GM12878 (cell line): Measurements from ENCODE around the gene CTNNA1. TPM values are rescaled to one million over a fixed set of nuclear protein-coding genes. Genes with fewer than 3 reads are reported as not detected.

Experiments
- ATAC-seq: fragments of 200-7000 bp; cut with Tn5 transposase; 3 replicates; pipeline ENCODE4 v1.9.1; 2020; ENCODE audit warnings: mild to moderate bottlenecking, moderate library complexity
- BruUV-seq: library from RNA; stranded (reverse); fragments of 400-500 nt; replicated peaks from 2 replicates; lab custom pipeline; 2021; lab: Mats Ljungman, UMichigan
- CTCF ChIA-PET: fragments of 300-600 bp; sonication (Branson Sonifier 250); formaldehyde crosslinking; extraction: SDS; loops from one replicate; lab custom pipeline; 2021; ENCODE audit warnings: inconsistent platforms; lab: Yijun Ruan, JAX
- POLR2A ChIA-PET: fragments of 350-600 bp; formaldehyde crosslinking; extraction: SDS; loops from one replicate; lab custom pipeline; 2021; ENCODE audit warnings: inconsistent platforms; lab: Charles Lee
- RAD21 ChIA-PET: fragments of 300-600 bp; sonication (Branson Sonifier 250); formaldehyde crosslinking; loops from one replicate; lab custom pipeline; 2023; ENCODE audit warnings: antibody characterized with exemption; ENCODE audit not compliant: unreplicated experiment; lab: Charles Lee
- SMC1A ChIA-PET: fragments of 300-600 bp; sonication (Branson Sonifier 250); formaldehyde crosslinking; loops from one replicate; lab custom pipeline; 2023; ENCODE audit not compliant: unreplicated experiment, uncharacterized antibody; lab: Charles Lee
- DNase-seq: peaks from one replicate; pipeline ENCODE4 v3.0.0-alpha.2; 2011; ENCODE audit warnings: low read depth, low spot score
- FAIRE-seq: peaks from 3 replicates; lab custom pipeline; 2011; peaks lifted over from hg19 to GRCh38; lab: Jason Lieb, UNC
- H2AFZ ChIP-seq: 2 replicates; pipeline ENCODE4 v1.6.0; 2011; ENCODE audit warnings: low read depth, low read length, control low read depth; ENCODE audit not compliant: control insufficient read depth
- H3K27ac ChIP-seq: 2 replicates; pipeline ENCODE4 v1.5.1; 2011; ENCODE audit warnings: control low read depth; ENCODE audit not compliant: control insufficient read depth, insufficient read depth
- H3K27me3 ChIP-seq, 2 experiments: replicated peaks in 1 of 2; 2 replicates each; pipeline versions ENCODE4 v1.6.0 to v1.6.1; 2011; ENCODE audit warnings: low read length in 1 of 2; ENCODE audit not compliant: control insufficient read depth in 2 of 2, insufficient read depth in 2 of 2
- H3K36me3 ChIP-seq, 2 experiments: 2 replicates each; pipeline ENCODE4 v1.5.1; 2011; ENCODE audit warnings: low read length in 1 of 2; ENCODE audit not compliant: control insufficient read depth in 2 of 2, insufficient read depth in 2 of 2
- H3K4me1 ChIP-seq: 2 replicates; pipeline ENCODE4 v1.6.1; 2011; ENCODE audit warnings: mild to moderate bottlenecking, low read length, moderate library complexity, mixed read lengths; ENCODE audit not compliant: control insufficient read depth, insufficient read depth
- H3K4me2 ChIP-seq: 2 replicates; pipeline ENCODE4 v1.6.0; 2011; ENCODE audit warnings: control low read depth; ENCODE audit not compliant: control insufficient read depth, insufficient read depth
- H3K4me3 ChIP-seq: fragments of 200-600 bp; sonication (generic); 2 replicates; pipeline ENCODE4 v1.5.1; 2016
- H3K79me2 ChIP-seq: 2 replicates; pipeline ENCODE4 v1.6.0; 2011; ENCODE audit warnings: low read length; ENCODE audit not compliant: control insufficient read depth, insufficient read depth
- H3K9ac ChIP-seq: 2 replicates; pipeline ENCODE4 v1.8.0; 2011; ENCODE audit warnings: low read length, control low read depth, mixed read lengths; ENCODE audit not compliant: control insufficient read depth, insufficient read depth
- H3K9me3 ChIP-seq: replicated peaks from 3 replicates; pipeline ENCODE4 v1.5.1; 2011; ENCODE audit warnings: mild to moderate bottlenecking, low read length; ENCODE audit not compliant: control insufficient read depth, insufficient read depth
- H4K20me1 ChIP-seq: 2 replicates; pipeline ENCODE4 v1.6.0; 2011; ENCODE audit not compliant: control insufficient read depth, insufficient read depth
- BCL11A ChIP-seq: IDR thresholded peaks from 2 replicates; pipeline ENCODE4 v1.6.1; 2011; ENCODE audit warnings: low read depth, low read length
- KDM1A ChIP-seq: fragments of 200-600 bp; sonication (generic); IDR thresholded peaks from 2 replicates; pipeline ENCODE4 v1.6.1; 2016; ENCODE audit warnings: borderline replicate concordance
- LARP7 ChIP-seq: fragments of 450-650 bp; IDR thresholded peaks from 2 replicates; pipeline ENCODE4 v1.6.1; 2017; ENCODE audit warnings: mild to moderate bottlenecking
- MEF2A ChIP-seq: IDR thresholded peaks from 2 replicates; pipeline ENCODE4 v1.6.1; 2011; ENCODE audit warnings: low read depth, mild to moderate bottlenecking, low read length, moderate library complexity; ENCODE audit not compliant: insufficient read depth
- NFXL1 ChIP-seq: fragments of 450-650 bp; IDR thresholded peaks from 2 replicates; pipeline ENCODE4 v1.6.1; 2017; ENCODE audit warnings: antibody characterized with exemption, mild to moderate bottlenecking, borderline replicate concordance
- PAX8 ChIP-seq: fragments of 450-650 bp; IDR thresholded peaks from 2 replicates; pipeline ENCODE4 v1.6.1; 2017; ENCODE audit warnings: mild to moderate bottlenecking, moderate library complexity
- POLR2A ChIP-seq: IDR thresholded peaks from 2 replicates; pipeline ENCODE4 v1.6.1; 2011; ENCODE audit warnings: low read depth, mild to moderate bottlenecking, low read length
- SREBF1 ChIP-seq: IDR thresholded peaks from 2 replicates; pipeline ENCODE4 v1.6.1; 2012; ENCODE audit warnings: mild to moderate bottlenecking, low read length
- SUZ12 ChIP-seq: fragments of 200-600 bp; sonication (generic); IDR thresholded peaks from one replicate; pipeline ENCODE4 v1.6.1; 2018; ENCODE audit warnings: antibody characterized with exemption, mild to moderate bottlenecking; ENCODE audit not compliant: unreplicated experiment
- ZNF274 ChIP-seq: IDR thresholded peaks from one replicate; pipeline ENCODE4 v1.8.0; 2011; ENCODE audit not compliant: insufficient read length, insufficient read depth
- WGBS: methylation state at CpG from one replicate; pipeline ENCODE4 v1.1.6; 2016; ENCODE audit warnings: low lambda C conversion rate; ENCODE audit not compliant: insufficient replicate concordance, insufficient coverage; ENCODE audit errors: missing lambda C conversion rate; 5-methylcytosine and 5-hydroxymethylcytosine counted together
- in situ Hi-C: fragments of 300-500 bp; cut with MboI; formaldehyde crosslinking; loops from 9 replicates; pipeline ENCODE4 v1.14.3; 2018; ENCODE audit warnings: mixed read lengths
- intact Hi-C: fragments of 100-400 bp; cut with micrococcal nuclease; formaldehyde crosslinking; loops from one replicate; pipeline ENCODE4 v1.14.2; 2022; ENCODE audit not compliant: unreplicated experiment
- polyA plus RNA-seq, 11 experiments: library from polyadenylated mRNA; depleted of rRNA in 4 of 11; unstranded in 6 of 11; stranded (reverse) in 5 of 11; fragments of >200 nt; fragmentation: Nextera tagmentation in 4 of 11; fragmentation: Illumina TruSeq in 1 of 11; extraction: Ambion mirVana in 4 of 11; extraction: Trizol in 1 of 11; gene quantifications; 1 replicate in 1 of 11; 2 replicates in 10 of 11; pipeline versions ENCODE4 v1.2.1 to v1.2.3, GENCODE V29; 2011 to 2016; ENCODE audit warnings: inconsistent platforms in 2 of 11, missing spikeins in 2 of 11, low read depth in 1 of 11
- total RNA-seq, 4 experiments: library from RNA; depleted of rRNA in 3 of 4; stranded (reverse); fragments of >200 nt in 3 of 4; fragmentation: Illumina TruSeq in 1 of 4; extraction: Trizol in 1 of 4; gene quantifications; 2 replicates each; pipeline versions ENCODE4 v1.2.1 to v1.2.3, GENCODE V29; 2013 to 2021
- TF ChIP-seq, protein P1 (sequence below): IDR thresholded peaks from 2 replicates; pipeline ENCODE4 v1.6.1; 2012; ENCODE audit warnings: low read depth, low read length, improper control_type of control experiment

The CTNNA1 gene
- total and polyA plus RNA-seq, 10 of the 15 experiments (the other 5 are each of a cell fraction or from before 2014, with no cell fraction given): 32.6 to 104 (median 57.7) TPM

DNA sequence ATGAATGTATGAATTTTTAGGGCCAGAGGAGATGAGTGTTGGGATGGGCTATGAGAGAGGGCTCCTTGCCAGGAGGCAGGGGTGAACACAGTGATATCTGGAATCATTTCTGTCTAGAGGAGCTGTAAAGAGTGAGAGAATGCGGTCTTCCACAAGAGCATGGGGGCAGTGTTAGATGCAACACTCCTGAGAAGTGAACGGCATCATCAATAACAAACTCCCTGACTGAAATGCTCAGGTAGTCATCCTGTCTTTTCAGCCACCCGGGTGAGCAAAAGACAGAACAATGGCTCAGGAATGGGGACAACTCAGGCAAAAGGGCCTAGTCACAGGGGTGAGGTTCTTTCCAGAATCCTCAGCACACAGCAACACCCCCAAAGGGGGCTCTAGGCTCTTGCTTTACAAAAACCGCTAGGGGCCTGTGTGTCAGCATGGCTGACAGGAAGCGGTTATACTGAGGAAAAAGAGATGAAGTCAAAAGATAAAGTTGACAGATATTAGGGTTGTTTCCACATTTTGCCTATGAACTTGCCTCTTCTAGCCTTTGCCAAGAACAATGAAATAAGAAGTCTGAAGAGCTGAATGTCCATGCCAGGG, 226.6 kb downstream of the CTNNA1 start:
- intact Hi-C loops: no loop called here
- ChIA-PET CTCF (no interaction called here), POLR2A (no interaction called here), SMC1A (no interaction called here)
- no TSS peak for BruUV-seq
- Histone ChIP-seq H3K27ac (no peak overlapping the region), H3K27me3 (no peaks in the 10 kb centered on the region), H4K20me1 (no peaks in the 10 kb centered on the region), H3K4me2 (no peak overlapping the region), H3K36me3 (no peaks in the 10 kb centered on the region), H3K9me3 (no peaks in the 10 kb centered on the region), H3K4me3 (no peak overlapping the region)
- 83% methylated on average over 5 of the region's 5 CpGs for WGBS
- no peak for FAIRE-seq
- TF ChIP-seq SUZ12 (no peak), LARP7 (no peak)
- TF ChIP-seq, protein P1, sequence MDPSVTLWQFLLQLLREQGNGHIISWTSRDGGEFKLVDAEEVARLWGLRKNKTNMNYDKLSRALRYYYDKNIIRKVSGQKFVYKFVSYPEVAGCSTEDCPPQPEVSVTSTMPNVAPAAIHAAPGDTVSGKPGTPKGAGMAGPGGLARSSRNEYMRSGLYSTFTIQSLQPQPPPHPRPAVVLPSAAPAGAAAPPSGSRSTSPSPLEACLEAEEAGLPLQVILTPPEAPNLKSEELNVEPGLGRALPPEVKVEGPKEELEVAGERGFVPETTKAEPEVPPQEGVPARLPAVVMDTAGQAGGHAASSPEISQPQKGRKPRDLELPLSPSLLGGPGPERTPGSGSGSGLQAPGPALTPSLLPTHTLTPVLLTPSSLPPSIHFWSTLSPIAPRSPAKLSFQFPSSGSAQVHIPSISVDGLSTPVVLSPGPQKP: no peak
- TF ChIP-seq, all 136 proteins: peak for 0
- in situ Hi-C loops: no loop called here
- Histone ChIP-seq H2AFZ (no peak overlapping the region), H3K9ac (no peak overlapping the region), H3K79me2 (no peaks in the 10 kb centered on the region), H3K4me1 (peaks cover 8% of the 10 kb centered on the region)
- ATAC-seq (no peak), DNase-seq (no peak)
- RAD21 ChIA-PET: no interaction called here

DNA sequence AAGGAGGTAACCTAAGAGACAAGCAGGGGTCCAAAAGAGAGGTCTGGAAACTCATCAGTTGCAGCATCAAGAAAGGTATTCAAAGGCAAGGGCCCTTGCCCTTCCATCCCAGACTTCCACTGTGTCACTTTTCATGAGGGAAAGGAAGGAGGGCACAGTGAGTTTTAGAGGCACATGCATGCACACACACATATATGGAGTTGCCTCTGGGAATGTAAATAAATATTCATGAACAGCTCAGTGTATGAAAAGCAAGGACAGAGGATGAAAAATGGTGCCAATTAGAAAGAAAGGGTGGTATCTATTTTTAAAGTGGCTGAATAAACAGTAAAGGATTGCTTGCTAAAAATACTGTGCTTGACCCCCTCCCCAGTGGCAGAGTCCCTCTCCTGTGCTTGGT, 227.2 kb downstream of the CTNNA1 start:
- H3K4me3 ChIP-seq: no peak overlapping the region
- ATAC-seq (no peak), DNase-seq (no peak), FAIRE-seq (no peak)
- H3K9ac ChIP-seq: no peak overlapping the region
- TF ChIP-seq MEF2A: no peak
- TF ChIP-seq KDM1A: no peak
- TF ChIP-seq NFXL1: no peak
- TF ChIP-seq PAX8: no peak
- TF ChIP-seq POLR2A: no peak
- TF ChIP-seq ZNF274: no peak
- TF ChIP-seq SREBF1: no peak
- TF ChIP-seq BCL11A: no peak
- no peaks in the 10 kb centered on the region for H3K36me3 ChIP-seq
- CTCF ChIA-PET: no interaction called here
- H3K27ac ChIP-seq: no peak overlapping the region
- BruUV-seq: no TSS peak
- H3K4me1 ChIP-seq: peaks cover 6% of the 10 kb centered on the region
- H4K20me1 ChIP-seq: no peaks in the 10 kb centered on the region
- H3K79me2 ChIP-seq: no peaks in the 10 kb centered on the region
- H2AFZ ChIP-seq: no peak overlapping the region
- POLR2A ChIA-PET: no interaction called here
- H3K4me2 ChIP-seq: no peak overlapping the region
- RAD21 ChIA-PET: no interaction called here
- intact Hi-C loops: no loop called here
- no peaks in the 10 kb centered on the region for H3K27me3 ChIP-seq
- H3K9me3 ChIP-seq: no peaks in the 10 kb centered on the region
- SMC1A ChIA-PET: no interaction called here
- in situ Hi-C loops: no loop called here
